ENCODE data around the gene OSBPL5. TPM values are rescaled to one million over a fixed set of nuclear protein-coding genes. Genes with fewer than 3 reads are reported as not detected.

The OSBPL5 gene
- polyA plus RNA-seq, 2 of the 4 experiments (the other 2 are of a cell fraction) = 1.6 to 4.6 TPM

DNA sequence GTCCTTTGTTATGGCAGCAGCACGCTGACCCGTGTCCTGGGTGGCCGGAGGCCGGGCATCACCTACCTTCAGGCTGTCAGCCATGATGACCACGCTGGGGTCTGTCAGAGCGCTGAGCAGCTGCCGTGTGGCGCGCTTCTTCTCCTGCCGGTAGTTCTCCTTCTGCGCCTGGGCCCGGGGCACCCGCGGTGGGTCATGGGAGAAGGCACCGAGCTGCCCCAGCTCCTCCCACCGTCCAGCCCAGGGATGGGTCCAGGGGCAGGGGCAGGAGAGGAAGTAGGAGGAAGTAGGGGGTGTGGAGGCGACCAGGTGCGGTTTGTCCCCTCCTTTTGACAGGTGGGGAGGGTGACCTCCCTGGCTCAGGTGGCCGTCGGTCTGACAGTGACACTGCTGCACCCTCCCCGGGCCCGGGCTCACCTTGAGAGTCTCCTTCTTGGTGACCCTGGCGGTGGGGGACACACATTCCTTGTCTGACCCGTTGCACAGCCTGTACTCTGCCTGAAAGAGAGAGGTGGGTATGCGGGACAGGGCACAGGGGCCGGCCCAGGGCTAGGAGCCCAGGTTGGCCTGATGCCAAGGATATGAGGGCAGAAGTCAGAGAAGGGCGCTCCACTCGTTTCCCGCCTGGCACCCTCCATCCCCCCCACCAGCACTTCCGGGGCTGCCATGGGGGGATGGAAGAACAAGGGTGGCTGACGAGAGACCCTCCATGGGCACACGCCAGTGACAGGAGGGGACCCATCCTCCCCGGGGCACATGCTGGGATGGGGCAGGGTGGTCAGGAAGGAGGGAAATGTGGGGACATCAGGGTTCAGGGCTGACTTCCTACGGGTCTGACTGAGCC lies 43.0 kb downstream of the OSBPL5 start (continued):
- no peak for TF ChIP-seq BHLHE40 (IDR thresholded peaks at IDR 0.05; ENCODE audit: low read depth, low read length)
- TF ChIP-seq, protein P1, sequence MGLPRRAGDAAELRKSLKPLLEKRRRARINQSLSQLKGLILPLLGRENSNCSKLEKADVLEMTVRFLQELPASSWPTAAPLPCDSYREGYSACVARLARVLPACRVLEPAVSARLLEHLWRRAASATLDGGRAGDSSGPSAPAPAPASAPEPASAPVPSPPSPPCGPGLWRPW (IDR thresholded peaks at IDR 0.05) = no peak

- ATAC-seq = no peak
- TF ChIP-seq, protein P2, sequence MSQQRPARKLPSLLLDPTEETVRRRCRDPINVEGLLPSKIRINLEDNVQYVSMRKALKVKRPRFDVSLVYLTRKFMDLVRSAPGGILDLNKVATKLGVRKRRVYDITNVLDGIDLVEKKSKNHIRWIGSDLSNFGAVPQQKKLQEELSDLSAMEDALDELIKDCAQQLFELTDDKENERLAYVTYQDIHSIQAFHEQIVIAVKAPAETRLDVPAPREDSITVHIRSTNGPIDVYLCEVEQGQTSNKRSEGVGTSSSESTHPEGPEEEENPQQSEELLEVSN (IDR thresholded peaks at IDR 0.05; ENCODE audit: borderline replicate concordance, low read depth) = no peak
- TF ChIP-seq PBX3 (IDR thresholded peaks at IDR 0.05) (no peak), TP53 (CRISPR knock-in tag; IDR thresholded peaks at IDR 0.05) (no peak), BHLHE40 (IDR thresholded peaks at IDR 0.05; ENCODE audit: low read depth, low read length) (no peak), CHD4 (IDR thresholded peaks at IDR 0.05; ENCODE audit: borderline replicate concordance) (no peak), CEBPB (IDR thresholded peaks at IDR 0.05) (no peak), FOSL2 (IDR thresholded peaks at IDR 0.05) (no peak), FOSL2 (CRISPR knock-in tag; IDR thresholded peaks at IDR 0.05) (no peak), FOSB (CRISPR knock-in tag; IDR thresholded peaks at IDR 0.05) (no peak), RFX5 (IDR thresholded peaks at IDR 0.05) (no peak), ZSCAN20 (CRISPR knock-in tag; IDR thresholded peaks at IDR 0.05) (no peak), HDAC2 (IDR thresholded peaks at IDR 0.05) (no peak), SREBF2 (IDR thresholded peaks at IDR 0.05) (no peak), MAZ (IDR thresholded peaks at IDR 0.05; ENCODE audit: borderline replicate concordance, low read depth, low read length) (no peak)
- peaks cover 15% of the 10 kb centered on the region for H3K4me1 ChIP-seq
- no peaks in the 10 kb centered on the region for H3K9me3 ChIP-seq
- H3K27ac ChIP-seq = no peak overlapping the region
- no peak overlapping the region for H3K4me2 ChIP-seq
- H3K4me3 ChIP-seq = no peak overlapping the region
- CTCF ChIA-PET = interaction anchor here (3.5 kb wide), 1 partner anchor 30 kb away, joined by 13 read pairs; no protein-coding TSS in a partner anchor
- 86% methylated on average over 10 of the region's 10 CpGs for WGBS (ENCODE audit: missing lambda C conversion rate)
- POLR2A ChIA-PET = no interaction called here
- no peak for DNase-seq (ENCODE audit: low read depth in 1 of 2, low spot score in 1 of 2)
- no peak for FAIRE-seq
These were observed 43.7 kb downstream of the OSBPL5 start for GRCh38 chr11:3121416-3121815.

GRCh38 chr11:3120071-3120792 lies 44.9 kb downstream of the OSBPL5 start:
- no peak overlapping the region for H3K4me2 ChIP-seq
- ATAC-seq (no peak), FAIRE-seq (no peak), DNase-seq (ENCODE audit: low read depth in 1 of 2, low spot score in 1 of 2) (no peak)
- TF ChIP-seq, protein P3, sequence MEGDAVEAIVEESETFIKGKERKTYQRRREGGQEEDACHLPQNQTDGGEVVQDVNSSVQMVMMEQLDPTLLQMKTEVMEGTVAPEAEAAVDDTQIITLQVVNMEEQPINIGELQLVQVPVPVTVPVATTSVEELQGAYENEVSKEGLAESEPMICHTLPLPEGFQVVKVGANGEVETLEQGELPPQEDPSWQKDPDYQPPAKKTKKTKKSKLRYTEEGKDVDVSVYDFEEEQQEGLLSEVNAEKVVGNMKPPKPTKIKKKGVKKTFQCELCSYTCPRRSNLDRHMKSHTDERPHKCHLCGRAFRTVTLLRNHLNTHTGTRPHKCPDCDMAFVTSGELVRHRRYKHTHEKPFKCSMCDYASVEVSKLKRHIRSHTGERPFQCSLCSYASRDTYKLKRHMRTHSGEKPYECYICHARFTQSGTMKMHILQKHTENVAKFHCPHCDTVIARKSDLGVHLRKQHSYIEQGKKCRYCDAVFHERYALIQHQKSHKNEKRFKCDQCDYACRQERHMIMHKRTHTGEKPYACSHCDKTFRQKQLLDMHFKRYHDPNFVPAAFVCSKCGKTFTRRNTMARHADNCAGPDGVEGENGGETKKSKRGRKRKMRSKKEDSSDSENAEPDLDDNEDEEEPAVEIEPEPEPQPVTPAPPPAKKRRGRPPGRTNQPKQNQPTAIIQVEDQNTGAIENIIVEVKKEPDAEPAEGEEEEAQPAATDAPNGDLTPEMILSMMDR (IDR thresholded peaks at IDR 0.05) = no peak
- TF ChIP-seq MAFK (IDR thresholded peaks at IDR 0.05; ENCODE audit: partially characterized antibody) (no peak), SMC3 (IDR thresholded peaks at IDR 0.05) (no peak), JUN (IDR thresholded peaks at IDR 0.05) (no peak), POLR2AphosphoS2 (conservative IDR thresholded peaks at IDR 0.05; ENCODE audit: low read length) (no peak), HOXA7 (CRISPR knock-in tag; IDR thresholded peaks at IDR 0.05) (no peak), RAD21 (conservative IDR thresholded peaks at IDR 0.05 in 1 of 2, IDR thresholded peaks at IDR 0.05 in 1 of 2) (no peak), RNF2 (IDR thresholded peaks at IDR 0.05; ENCODE audit: borderline replicate concordance, low read depth) (no peak), EP300 (IDR thresholded peaks at IDR 0.05) (no peak), FOSL2 (IDR thresholded peaks at IDR 0.05) (no peak), FOSL2 (CRISPR knock-in tag; IDR thresholded peaks at IDR 0.05) (no peak), MAX (IDR thresholded peaks at IDR 0.05) (no peak), TP53 (CRISPR knock-in tag; IDR thresholded peaks at IDR 0.05) (no peak), ZSCAN20 (CRISPR knock-in tag; IDR thresholded peaks at IDR 0.05) (no peak), HMGXB4 (CRISPR knock-in tag; IDR thresholded peaks at IDR 0.05; ENCODE audit: borderline replicate concordance) (no peak), CHD4 (IDR thresholded peaks at IDR 0.05; ENCODE audit: borderline replicate concordance) (no peak), POLR2A (IDR thresholded peaks at IDR 0.05; ENCODE audit: low read length) (no peak)
- H3K4me1 ChIP-seq = peaks cover 15% of the 10 kb centered on the region
- H3K27ac ChIP-seq = no peak overlapping the region
- WGBS (ENCODE audit: missing lambda C conversion rate) = 95% methylated on average over 13 of the region's 26 CpGs
- CTCF ChIA-PET = interaction anchor here (1.0 to 3.5 kb wide), 2 partner anchors 29 to 83 kb away, joined by 3 to 13 read pairs; no protein-coding TSS in a partner anchor
- no peak overlapping the region for H3K4me3 ChIP-seq
- POLR2A ChIA-PET = no interaction called here
- 0 out of 3 replicates have a peak, but pooled peaks cover 2% of the 10 kb centered on the region for H3K9me3 ChIP-seq
